AG09309 (cell line): Measurements from ENCODE around the gene CFAP210.
A peak's percentile ranks its signal among the peaks of the same experiment; 100 is the strongest.

Experiments
- DNase-seq: peaks from one replicate; pipeline ENCODE4 v3.0.0-alpha.2; 2010; ENCODE audit warnings: low read depth
- H3K4me3 ChIP-seq: 2 replicates; pipeline ENCODE4 v1.5.1; 2011; ENCODE audit warnings: mild to moderate bottlenecking, low read depth, low read length, moderate library complexity; ENCODE audit not compliant: control insufficient read depth
- TF ChIP-seq, protein P1 (sequence below): IDR thresholded peaks from 2 replicates; pipeline ENCODE4 v1.5.1; 2011; ENCODE audit warnings: mild to moderate bottlenecking, low read depth, low read length, inconsistent platforms; ENCODE audit not compliant: insufficient read depth, control insufficient read depth; ENCODE audit errors: missing control alignments

The CFAP210 gene

DNA sequence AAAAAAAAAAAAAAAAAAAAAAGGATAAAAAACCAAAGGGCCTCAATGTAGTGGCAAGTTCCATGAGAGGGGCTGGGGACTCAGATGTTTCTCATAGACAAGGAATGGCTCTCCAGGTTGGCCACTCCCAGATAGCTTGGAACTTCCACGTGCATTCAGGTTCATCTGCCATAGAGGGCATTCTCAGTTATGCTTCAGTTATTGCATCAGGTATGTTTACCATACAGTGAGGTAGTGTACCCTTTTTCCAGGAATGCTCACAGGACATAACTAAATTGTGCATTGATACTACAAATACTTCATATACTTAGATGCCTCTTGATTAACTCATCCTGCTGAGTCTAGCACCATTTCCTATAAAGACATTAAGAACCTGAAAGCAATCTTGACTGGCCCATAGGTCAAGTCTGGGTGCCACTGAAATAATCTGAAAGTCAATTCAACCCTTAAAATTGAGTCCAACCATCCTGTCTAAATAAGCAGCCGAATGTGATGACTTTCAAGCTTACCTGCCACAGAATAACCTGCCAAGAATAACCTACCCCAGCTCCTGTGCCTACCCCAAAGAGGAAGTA, 24.8 kb upstream of the CFAP210 start:
- TF ChIP-seq, protein P1, sequence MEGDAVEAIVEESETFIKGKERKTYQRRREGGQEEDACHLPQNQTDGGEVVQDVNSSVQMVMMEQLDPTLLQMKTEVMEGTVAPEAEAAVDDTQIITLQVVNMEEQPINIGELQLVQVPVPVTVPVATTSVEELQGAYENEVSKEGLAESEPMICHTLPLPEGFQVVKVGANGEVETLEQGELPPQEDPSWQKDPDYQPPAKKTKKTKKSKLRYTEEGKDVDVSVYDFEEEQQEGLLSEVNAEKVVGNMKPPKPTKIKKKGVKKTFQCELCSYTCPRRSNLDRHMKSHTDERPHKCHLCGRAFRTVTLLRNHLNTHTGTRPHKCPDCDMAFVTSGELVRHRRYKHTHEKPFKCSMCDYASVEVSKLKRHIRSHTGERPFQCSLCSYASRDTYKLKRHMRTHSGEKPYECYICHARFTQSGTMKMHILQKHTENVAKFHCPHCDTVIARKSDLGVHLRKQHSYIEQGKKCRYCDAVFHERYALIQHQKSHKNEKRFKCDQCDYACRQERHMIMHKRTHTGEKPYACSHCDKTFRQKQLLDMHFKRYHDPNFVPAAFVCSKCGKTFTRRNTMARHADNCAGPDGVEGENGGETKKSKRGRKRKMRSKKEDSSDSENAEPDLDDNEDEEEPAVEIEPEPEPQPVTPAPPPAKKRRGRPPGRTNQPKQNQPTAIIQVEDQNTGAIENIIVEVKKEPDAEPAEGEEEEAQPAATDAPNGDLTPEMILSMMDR: no peak
- DNase-seq: no peak

DNA sequence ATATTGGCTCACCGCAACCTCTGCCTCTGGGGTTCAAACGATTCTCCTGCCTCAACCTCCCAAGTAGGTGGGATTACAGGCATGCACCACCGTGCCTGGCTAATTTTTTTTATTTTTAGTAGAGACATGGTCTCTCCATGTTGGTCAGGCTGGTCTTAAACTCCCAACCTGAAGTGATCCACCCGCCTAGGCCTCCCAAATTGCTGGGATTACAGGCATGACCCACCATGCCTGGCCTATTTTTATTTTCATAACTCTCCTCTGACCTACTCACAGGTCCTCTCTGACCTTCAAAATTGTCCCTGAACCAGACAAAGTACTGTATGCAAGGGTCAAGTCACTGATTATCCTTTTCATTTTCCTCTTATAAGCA, 23.5 kb upstream of the CFAP210 start:
- no peak overlapping the region for H3K4me3 ChIP-seq
- TF ChIP-seq, protein P1: no peak
- no peak for DNase-seq

More for the DNA sequence above, 24.8 kb upstream of the CFAP210 start:
- no peak overlapping the region for H3K4me3 ChIP-seq

DNA sequence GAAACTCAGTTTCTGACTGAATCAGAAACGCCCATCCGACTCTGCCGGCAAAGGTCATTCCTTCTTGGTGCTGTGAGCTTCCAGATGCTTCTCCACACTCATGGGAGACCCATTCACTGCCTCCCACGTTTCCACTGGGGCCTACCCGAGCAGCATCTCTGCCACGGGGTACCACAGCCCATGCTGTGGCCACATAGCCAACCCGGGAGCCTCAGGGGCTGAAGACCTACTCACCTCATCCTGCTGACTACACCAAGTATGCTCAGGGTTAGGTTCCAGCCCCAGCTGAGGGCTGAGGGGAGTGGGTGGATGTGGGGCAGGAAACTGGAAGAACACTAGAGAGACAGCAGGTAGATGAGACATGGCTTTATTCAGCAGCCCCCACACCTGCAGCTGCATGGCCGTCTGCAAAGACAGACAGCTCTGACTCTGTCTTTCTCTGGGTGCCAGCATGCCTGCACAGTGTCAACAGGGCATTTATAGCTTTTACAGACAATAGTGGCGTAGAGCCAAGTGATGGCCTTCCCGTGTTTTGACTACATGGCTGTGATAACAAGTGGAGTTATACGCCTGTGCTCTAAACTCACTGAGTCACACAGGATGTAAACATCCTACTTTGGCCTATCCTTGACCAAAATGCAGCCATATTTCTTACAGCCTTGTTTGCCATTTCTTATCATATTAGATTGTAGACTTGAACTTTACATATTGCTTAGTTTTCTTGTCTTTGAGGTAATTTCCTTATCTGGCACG, 22.9 kb upstream of the CFAP210 start:
- no peak for DNase-seq
- H3K4me3 ChIP-seq: no peak overlapping the region
- TF ChIP-seq, protein P1: no peak

DNA sequence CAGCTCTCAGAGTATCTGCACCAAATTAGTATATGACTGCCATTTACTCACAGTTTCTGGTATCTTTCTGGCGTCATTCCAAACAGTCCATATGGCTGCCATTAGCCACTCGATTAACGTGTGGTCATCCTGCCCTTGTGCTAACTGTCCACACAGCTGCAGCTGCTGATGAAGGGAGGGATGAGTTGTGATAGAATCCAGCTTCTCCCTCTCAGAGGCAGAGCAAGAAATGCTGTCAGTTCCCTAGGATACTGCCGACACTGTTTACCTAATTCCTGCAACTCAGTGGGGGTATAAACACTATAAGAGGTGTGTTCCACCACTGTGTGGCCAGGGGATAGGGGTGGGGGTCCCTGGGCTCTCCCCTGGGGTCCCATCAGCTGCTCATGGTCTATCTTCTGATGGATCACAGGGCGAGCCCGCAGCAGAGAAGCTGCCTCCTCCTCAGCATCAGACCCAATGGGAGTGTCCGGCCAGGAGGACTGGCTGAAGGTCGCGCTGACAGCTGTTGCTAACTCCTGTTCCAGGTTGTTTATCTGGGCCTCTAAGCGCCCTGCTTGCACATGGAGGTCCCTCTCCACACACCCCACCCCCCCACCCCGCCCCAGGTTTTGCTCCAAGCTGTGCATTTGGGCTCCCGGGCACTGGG, 22.2 kb upstream of the CFAP210 start:
- peak; percentile 23 for DNase-seq
- no peak overlapping the region for H3K4me3 ChIP-seq
- TF ChIP-seq, protein P1: no peak

DNA sequence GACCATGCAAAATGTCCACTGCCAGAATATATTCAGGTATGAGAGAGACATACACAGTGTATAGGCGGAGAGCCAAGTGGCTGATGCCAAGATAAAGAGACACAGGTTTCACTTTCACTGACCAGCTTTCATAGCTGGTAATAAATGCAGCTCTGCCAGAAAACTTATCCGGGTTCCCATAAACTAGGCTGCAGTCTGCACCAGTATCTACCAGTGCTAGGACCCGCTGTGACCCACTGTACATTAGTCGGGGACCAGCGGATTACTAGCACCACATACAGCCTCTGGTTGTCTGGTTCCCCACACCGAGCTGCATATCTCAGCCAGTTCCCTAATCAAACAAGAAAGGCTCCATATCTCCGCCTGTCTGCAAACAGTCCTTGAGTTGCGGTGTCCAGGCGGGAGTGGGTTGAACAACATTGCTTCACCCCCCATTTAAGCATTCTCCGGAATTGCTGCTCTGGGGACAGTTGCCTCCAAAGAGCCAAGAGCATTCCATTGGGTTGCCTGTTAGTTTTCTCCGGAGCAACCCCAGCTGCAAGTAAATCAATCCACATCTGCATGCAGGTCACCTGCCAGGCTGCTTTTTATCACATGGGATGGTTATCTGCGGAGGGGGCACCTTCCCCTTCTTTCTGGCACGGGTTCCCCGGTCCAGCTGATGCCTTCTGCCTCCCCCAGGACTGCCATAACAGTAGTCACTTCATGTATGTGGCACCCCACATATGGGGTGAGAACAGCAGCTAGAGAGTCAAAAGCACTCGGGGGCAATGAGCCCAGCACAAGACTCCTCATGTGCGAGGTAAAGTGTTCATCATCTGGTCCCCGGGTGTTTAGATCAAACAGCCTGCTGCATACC, 21.4 kb upstream of the CFAP210 start:
- TF ChIP-seq, protein P1: no peak
- H3K4me3 ChIP-seq: no peak overlapping the region
- DNase-seq: no peak

DNA sequence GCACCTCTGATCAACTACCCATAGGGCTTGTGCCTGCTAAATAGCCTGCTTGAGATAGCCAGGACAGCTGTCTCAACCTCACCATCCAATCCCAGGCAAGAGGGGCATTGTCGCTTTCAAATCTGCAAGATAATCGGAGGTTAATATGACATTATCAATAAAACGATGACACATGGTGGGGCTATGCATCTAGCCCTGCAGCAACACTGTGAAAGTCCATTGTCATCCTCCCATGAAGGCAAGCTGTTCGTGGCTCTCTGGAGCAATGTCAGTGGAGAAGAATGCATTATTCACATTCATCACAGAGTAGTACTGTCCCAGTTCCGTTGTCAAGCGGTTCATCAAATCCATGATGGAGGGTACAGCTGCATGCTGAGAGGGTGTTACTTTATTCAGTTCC, 20.5 kb upstream of the CFAP210 start:
- H3K4me3 ChIP-seq: no peak overlapping the region
- TF ChIP-seq, protein P1: no peak
- no peak for DNase-seq
